ENCODE measurements around the gene ANP32B. TPM values are rescaled to one million over a fixed set of nuclear protein-coding genes. Genes with fewer than 3 reads are reported as not detected.

ANP32B gene
- total RNA-seq, 2 experiments from 2014 or later = 178 to 192 TPM

- peaks cover 98% of the 10 kb centered on the region for H3K36me3 Mint-ChIP-seq (ENCODE audit: low read depth)
- Histone ChIP-seq H3K27ac (ENCODE audit: low read depth in 1 of 2, low read length in 2 of 2) (no peak overlapping the region), H3K9me3 (ENCODE audit: control insufficient read depth in 1 of 2, insufficient read depth in 1 of 2, low read length in 2 of 2) (no peaks in the 10 kb centered on the region), H3K4me3 (ENCODE audit: low read length) (no peak overlapping the region), H3K4me1 (ENCODE audit: insufficient read depth, low read length) (peaks cover 4% of the 10 kb centered on the region), H3K36me3 (ENCODE audit: insufficient read depth, low read length) (peaks cover 87% of the 10 kb centered on the region), H3K27me3 (ENCODE audit: control insufficient read depth in 1 of 2, insufficient read depth in 2 of 2, low read length in 2 of 2) (no peaks in the 10 kb centered on the region)
- no peaks in the 10 kb centered on the region for H3K27me3 Mint-ChIP-seq
- TF ChIP-seq CTCF (IDR thresholded peaks at IDR 0.05) = no peak
- peaks cover 61% of the 10 kb centered on the region for H3K4me1 Mint-ChIP-seq (ENCODE audit: low read depth)
- ATAC-seq (ENCODE audit: poor library complexity) (no peak), DNase-seq (no peak)
- H3K4me3 Mint-ChIP-seq = no peak overlapping the region
- H3K27ac Mint-ChIP-seq = peak overlapping the region; percentile 79
- CTCF ChIA-PET = interaction anchor here (1.6 kb wide), 1 partner anchor 16 kb away, joined by 3 read pairs; no protein-coding TSS in a partner anchor
- intact Hi-C loops (cut with DNase I, micrococcal nuclease) = no loop called here
- no peaks in the 10 kb centered on the region for H3K9me3 Mint-ChIP-seq
- POLR2A ChIA-PET = interaction anchor here (1.0 to 2.1 kb wide), 2 partner anchors 20 to 80 kb away, joined by 3 to 7 read pairs; partner anchors contain the start of genes ANP32B and TRMO
Observed at GRCh38 chr9:98002808-98003207, 19.7 kb downstream of the ANP32B start.

- H3K27me3 ChIP-seq (ENCODE audit: control insufficient read depth in 1 of 2, insufficient read depth in 2 of 2, low read length in 2 of 2) = no peaks in the 10 kb centered on the region
- intact Hi-C loops (cut with DNase I, micrococcal nuclease) = no loop called here
- ChIA-PET POLR2A (interaction anchor here (0.7 kb wide), 2 partner anchors 8 to 101 kb away, joined by 3 to 4 read pairs; no protein-coding TSS in a partner anchor), CTCF (interaction anchor here (1.0 to 3.1 kb wide), 4 partner anchors 10 to 29 kb away, joined by 3 to 9 read pairs (median 3); partner anchors contain the start of gene ANP32B)
- no peak overlapping the region for H3K4me3 ChIP-seq (ENCODE audit: low read length)
- Mint-ChIP-seq H3K36me3 (ENCODE audit: low read depth) (peaks cover 100% of the 10 kb centered on the region), H3K27ac (peak overlapping the region; percentile 47), H3K9me3 (no peaks in the 10 kb centered on the region), H3K4me1 (ENCODE audit: low read depth) (peaks cover 63% of the 10 kb centered on the region), H3K4me3 (no peak overlapping the region), H3K27me3 (no peaks in the 10 kb centered on the region)
- DNase-seq (no peak), ATAC-seq (ENCODE audit: poor library complexity) (no peak)
- H3K4me1 ChIP-seq (ENCODE audit: insufficient read depth, low read length) = no peaks in the 10 kb centered on the region
- no peaks in the 10 kb centered on the region for H3K9me3 ChIP-seq (ENCODE audit: control insufficient read depth in 1 of 2, insufficient read depth in 1 of 2, low read length in 2 of 2)
- peaks cover 94% of the 10 kb centered on the region for H3K36me3 ChIP-seq (ENCODE audit: insufficient read depth, low read length)
- H3K27ac ChIP-seq (ENCODE audit: low read depth in 1 of 2, low read length in 2 of 2) = no peak overlapping the region
- no peak for TF ChIP-seq CTCF (IDR thresholded peaks at IDR 0.05)
Observed at GRCh38 chr9:98006127-98006796, 23.1 kb downstream of the ANP32B start.

- POLR2A ChIA-PET = no interaction called here
- ATAC-seq (ENCODE audit: poor library complexity) = peak; percentile 54
- H3K9me3 ChIP-seq (ENCODE audit: control insufficient read depth in 1 of 2, insufficient read depth in 1 of 2, low read length in 2 of 2) = no peaks in the 10 kb centered on the region
Observed at GRCh38 chr9:98007251-98007928, 24.2 kb downstream of the ANP32B start.

More at GRCh38 chr9:98007251-98007928, 24.2 kb downstream of the ANP32B start:
- H3K36me3 ChIP-seq (ENCODE audit: insufficient read depth, low read length) = peaks cover 94% of the 10 kb centered on the region
- H3K4me1 ChIP-seq (ENCODE audit: insufficient read depth, low read length) = no peaks in the 10 kb centered on the region
- CTCF ChIA-PET = interaction anchor here (1.2 kb wide), 1 partner anchor 11 kb away, joined by 3 read pairs; no protein-coding TSS in a partner anchor
- no peaks in the 10 kb centered on the region for H3K27me3 ChIP-seq (ENCODE audit: control insufficient read depth in 1 of 2, insufficient read depth in 2 of 2, low read length in 2 of 2)
- Mint-ChIP-seq H3K36me3 (ENCODE audit: low read depth) (peaks cover 100% of the 10 kb centered on the region), H3K4me1 (ENCODE audit: low read depth) (peaks cover 61% of the 10 kb centered on the region), H3K9me3 (no peaks in the 10 kb centered on the region), H3K4me3 (no peak overlapping the region), H3K27me3 (no peaks in the 10 kb centered on the region), H3K27ac (peak overlapping the region; percentile 59)
- intact Hi-C loops (cut with DNase I, micrococcal nuclease) = no loop called here
- peak in 1 of 14 experiments; percentile 7 for DNase-seq
- H3K4me3 ChIP-seq (ENCODE audit: low read length) = no peak overlapping the region
- TF ChIP-seq CTCF (IDR thresholded peaks at IDR 0.05) = no peak
- H3K27ac ChIP-seq (ENCODE audit: low read depth in 1 of 2, low read length in 2 of 2) = no peak overlapping the region
